SJSA1 (cell line): Measurements from ENCODE around the gene SYN1. TPM values are rescaled to one million over a fixed set of nuclear protein-coding genes. Genes with fewer than 3 reads are reported as not detected.

ENCODE experiments used
- DNase-seq, 2 experiments: peaks; one replicate each; pipeline ENCODE4 v3.0.0-alpha.2; 2015 to 2020; ENCODE audit warnings: low spot score in 2 of 2, low read depth in 1 of 2
- H3K27ac ChIP-seq: fragments of 250-450 bp; sonication (Bioruptor Pico); 2 replicates; pipeline ENCODE4 v1.5.1; 2020; ENCODE audit warnings: mild to moderate bottlenecking, moderate library complexity
- H3K27me3 ChIP-seq: fragments of 250-450 bp; sonication (Bioruptor Pico); replicated peaks from 2 replicates; pipeline ENCODE4 v1.5.1; 2020; ENCODE audit warnings: mild to moderate bottlenecking, moderate library complexity
- H3K36me3 ChIP-seq: fragments of 250-450 bp; sonication (Bioruptor Pico); 2 replicates; pipeline ENCODE4 v1.5.1; 2020; ENCODE audit warnings: mild to moderate bottlenecking
- H3K4me1 ChIP-seq: fragments of 250-450 bp; sonication (Bioruptor Pico); replicated peaks from 2 replicates; pipeline ENCODE4 v1.6.1; 2021; ENCODE audit warnings: mild to moderate bottlenecking
- H3K4me3 ChIP-seq: fragments of 250-450 bp; sonication (Bioruptor Pico); 2 replicates; pipeline ENCODE4 v1.5.1; 2020; ENCODE audit warnings: mild to moderate bottlenecking
- H3K9me3 ChIP-seq: fragments of 250-450 bp; sonication (Bioruptor Pico); replicated peaks from 2 replicates; pipeline ENCODE4 v1.5.1; 2020; ENCODE audit warnings: mild to moderate bottlenecking
- total RNA-seq: library from RNA; depleted of rRNA; stranded (reverse); fragments of >200 nt; shearing (Covaris generic); gene quantifications from 2 replicates; pipeline ENCODE4 v1.2.3, GENCODE V29; 2014

Gene SYN1
- total RNA-seq, 1 experiment from 2014 or later = 1.5 TPM

GRCh38 chrX:47581731-47582647, 37.7 kb downstream of the SYN1 start, which contains the start of gene TIMP1:
TSS of gene TIMP1 (plus strand) at chrX:47582436. CDS start at chrX:47583416, 980 bp downstream.
- Histone ChIP-seq H3K4me1 (peaks cover 36% of the 10 kb centered on the region), H3K9me3 (no peaks in the 10 kb centered on the region), H3K27ac (peak within 1 kb of the TSS; percentile 63), H3K4me3 (peak within 1 kb of the TSS; percentile 61), H3K27me3 (no peaks in the 10 kb centered on the region), H3K36me3 (peaks cover 21% of the 10 kb centered on the region)
- peak; percentile 83 to 94 for DNase-seq

GRCh38 chrX:47579537-47579936, 40.1 kb downstream of the SYN1 start:
- Histone ChIP-seq H3K9me3 (no peaks in the 10 kb centered on the region), H3K4me1 (peaks cover 47% of the 10 kb centered on the region), H3K27ac (peak overlapping the region; percentile 22; the same call in 1 of the 2 replicates), H3K36me3 (peaks cover 6% of the 10 kb centered on the region), H3K27me3 (no peaks in the 10 kb centered on the region), H3K4me3 (no peak overlapping the region)
- DNase-seq = peak; percentile 53 to 62

GRCh38 chrX:47578692-47579091, 41.0 kb downstream of the SYN1 start:
- no peaks in the 10 kb centered on the region for H3K27me3 ChIP-seq
- H3K4me3 ChIP-seq = no peak overlapping the region
- H3K36me3 ChIP-seq = 0 out of 2 replicates have a peak, but pooled peaks cover 3% of the 10 kb centered on the region
- DNase-seq = no peak
- H3K4me1 ChIP-seq = peaks cover 55% of the 10 kb centered on the region
- H3K9me3 ChIP-seq = no peaks in the 10 kb centered on the region
- peak overlapping the region; percentile 22; the same call in 1 of the 2 replicates for H3K27ac ChIP-seq

GRCh38 chrX:47577901-47578300, 41.8 kb downstream of the SYN1 start:
- Histone ChIP-seq H3K4me3 (no peak overlapping the region), H3K27me3 (no peaks in the 10 kb centered on the region), H3K27ac (no peak overlapping the region), H3K36me3 (no peaks in the 10 kb centered on the region), H3K9me3 (no peaks in the 10 kb centered on the region), H3K4me1 (peaks cover 60% of the 10 kb centered on the region)
- DNase-seq = no peak

- Histone ChIP-seq H3K36me3 (no peaks in the 10 kb centered on the region), H3K27ac (no peak overlapping the region), H3K27me3 (no peaks in the 10 kb centered on the region), H3K4me3 (no peak overlapping the region), H3K4me1 (peaks cover 63% of the 10 kb centered on the region), H3K9me3 (no peaks in the 10 kb centered on the region)
- DNase-seq = no peak
These were observed 42.2 kb downstream of the SYN1 start for GRCh38 chrX:47577424-47577823.

GRCh38 chrX:47576021-47576898, 43.4 kb downstream of the SYN1 start:
- peaks cover 7% of the 10 kb centered on the region; the same call in 1 of the 2 replicates for H3K36me3 ChIP-seq
- DNase-seq = no peak
- no peaks in the 10 kb centered on the region for H3K27me3 ChIP-seq
- H3K27ac ChIP-seq = no peak overlapping the region
- H3K4me3 ChIP-seq = no peak overlapping the region
- no peaks in the 10 kb centered on the region for H3K9me3 ChIP-seq
- H3K4me1 ChIP-seq = peaks cover 57% of the 10 kb centered on the region

GRCh38 chrX:47574547-47575301, 44.9 kb downstream of the SYN1 start:
- Histone ChIP-seq H3K4me1 (peaks cover 54% of the 10 kb centered on the region), H3K4me3 (peak overlapping the region; percentile 43), H3K36me3 (peaks cover 14% of the 10 kb centered on the region), H3K27me3 (no peaks in the 10 kb centered on the region), H3K27ac (peak overlapping the region; percentile 96), H3K9me3 (no peaks in the 10 kb centered on the region)
- DNase-seq = no peak

GRCh38 chrX:47574076-47574546, 45.5 kb downstream of the SYN1 start:
- peaks cover 50% of the 10 kb centered on the region for H3K4me1 ChIP-seq
- peak in 1 of 2 experiments; percentile 68 for DNase-seq
- H3K9me3 ChIP-seq = no peaks in the 10 kb centered on the region
- H3K36me3 ChIP-seq = peaks cover 20% of the 10 kb centered on the region
- peak overlapping the region; percentile 43 for H3K4me3 ChIP-seq
- peak overlapping the region; percentile 96 for H3K27ac ChIP-seq
- no peaks in the 10 kb centered on the region for H3K27me3 ChIP-seq

- H3K4me3 ChIP-seq = peak overlapping the region; percentile 43
- peaks cover 24% of the 10 kb centered on the region for H3K36me3 ChIP-seq
- peaks cover 44% of the 10 kb centered on the region for H3K4me1 ChIP-seq
- no peaks in the 10 kb centered on the region for H3K9me3 ChIP-seq
- peak overlapping the region; percentile 96 for H3K27ac ChIP-seq
- DNase-seq = peak; percentile 79 to 80
- no peaks in the 10 kb centered on the region for H3K27me3 ChIP-seq
These were observed 46.1 kb downstream of the SYN1 start for GRCh38 chrX:47573341-47574075.

- Histone ChIP-seq H3K36me3 (peaks cover 31% of the 10 kb centered on the region), H3K4me1 (peaks cover 38% of the 10 kb centered on the region), H3K4me3 (no peak overlapping the region), H3K27me3 (no peaks in the 10 kb centered on the region), H3K27ac (peak overlapping the region; percentile 96), H3K9me3 (no peaks in the 10 kb centered on the region)
- DNase-seq = no peak
These were observed 46.8 kb downstream of the SYN1 start for GRCh38 chrX:47572773-47573340.

- Histone ChIP-seq H3K27ac (no peak overlapping the region), H3K4me3 (no peak overlapping the region), H3K4me1 (peaks cover 30% of the 10 kb centered on the region), H3K9me3 (no peaks in the 10 kb centered on the region), H3K36me3 (peaks cover 38% of the 10 kb centered on the region), H3K27me3 (no peaks in the 10 kb centered on the region)
- DNase-seq = no peak
These were observed 47.8 kb downstream of the SYN1 start for GRCh38 chrX:47571896-47572295.

- Histone ChIP-seq H3K4me3 (no peak overlapping the region), H3K27me3 (no peaks in the 10 kb centered on the region), H3K27ac (no peak overlapping the region), H3K36me3 (peaks cover 45% of the 10 kb centered on the region), H3K9me3 (no peaks in the 10 kb centered on the region), H3K4me1 (peaks cover 28% of the 10 kb centered on the region)
- DNase-seq = no peak
These were observed 48.4 kb downstream of the SYN1 start for GRCh38 chrX:47571215-47571614.
